ENCODE measurements around the gene CLDN14.

DNA sequence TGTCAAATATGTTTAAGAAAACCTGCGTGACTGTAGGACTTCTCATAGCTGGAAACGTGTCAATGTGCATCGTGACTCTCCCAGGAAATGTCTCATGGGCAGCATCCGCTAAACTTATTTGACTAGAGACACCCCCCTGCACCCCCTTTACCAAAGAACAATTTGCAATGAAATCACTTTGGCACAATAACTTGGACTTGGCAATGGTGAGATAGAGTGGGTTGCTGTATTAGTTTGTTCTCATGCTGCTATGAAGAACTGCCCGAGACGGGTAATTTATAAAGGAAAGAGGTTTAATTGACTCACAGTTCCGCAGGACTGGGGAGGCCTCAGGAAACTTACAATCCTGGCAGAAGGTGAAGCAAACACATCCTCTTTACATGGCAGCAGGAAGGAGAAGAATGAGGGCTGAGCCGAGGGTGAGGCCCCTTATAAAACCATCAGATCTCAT, 13.8 kb downstream of the CLDN14 start:
- TF ChIP-seq POLR2AphosphoS5 (IDR thresholded peaks at IDR 0.05; ENCODE audit: low read depth, low read length) (no peak), CTCF (IDR thresholded peaks at IDR 0.05) (no peak)
